Mesodermal cell (in vitro differentiated cells): ENCODE results near the gene PLA2G4E.

Experiments used
- H3K27ac ChIP-seq: 2 replicates; pipeline ENCODE4 v1.7.0; 2013; ENCODE audit warnings: mild to moderate bottlenecking, low read depth, low read length, moderate library complexity; ENCODE audit not compliant: severe bottlenecking
- H3K36me3 ChIP-seq: 2 replicates; pipeline ENCODE4 v1.7.1; 2013; ENCODE audit warnings: mild to moderate bottlenecking, low read length, moderate library complexity; ENCODE audit not compliant: control insufficient read depth, insufficient read depth
- H3K4me1 ChIP-seq: one replicate; pipeline ENCODE4 v1.7.1; 2013; ENCODE audit warnings: mild to moderate bottlenecking, low read length; ENCODE audit not compliant: insufficient read depth, control insufficient read depth, poor library complexity, severe bottlenecking
- H3K4me3 ChIP-seq: 2 replicates; pipeline ENCODE4 v1.7.0; 2013; ENCODE audit warnings: low read length, control low read depth, mild to moderate bottlenecking; ENCODE audit not compliant: insufficient read depth, poor library complexity, severe bottlenecking; ENCODE audit errors: extremely low read depth
- H3K9me3 ChIP-seq: 2 replicates; pipeline ENCODE4 v1.7.1; 2013; ENCODE audit warnings: mild to moderate bottlenecking, low read length, moderate library complexity; ENCODE audit not compliant: control insufficient read depth
- WGBS, 2 experiments: methylation state at CpG; one replicate each; pipeline ENCODE4 v1.1.5; 2013; ENCODE audit warnings: missing lambda C conversion rate in 2 of 2; ENCODE audit not compliant: insufficient coverage in 2 of 2; 5-methylcytosine and 5-hydroxymethylcytosine counted together

The PLA2G4E gene

GRCh38 chr15:41932101-41932500, 88.7 kb downstream of the PLA2G4E start:
- Histone ChIP-seq H3K4me3 (no peak overlapping the region), H3K27ac (no peak overlapping the region), H3K4me1 (peaks cover 34% of the 10 kb centered on the region), H3K9me3 (no peaks in the 10 kb centered on the region), H3K36me3 (peaks cover 21% of the 10 kb centered on the region)
- WGBS, 2 experiments: 94 to 96% methylated on average over 5 to 7 of the region's 9 CpGs
